ENCODE results near the gene TMEM132D. TPM values are rescaled to one million over a fixed set of nuclear protein-coding genes. Genes with fewer than 3 reads are reported as not detected.

Gene TMEM132D
- total RNA-seq, 1 donor from 2014 or later = not detected

- no peak overlapping the region for H3K4me3 ChIP-seq (ENCODE audit: insufficient read depth, low read depth, low read length)
- H3K36me3 ChIP-seq (ENCODE audit: insufficient read depth, low read length) = no peaks in the 10 kb centered on the region
- peaks cover 6% of the 10 kb centered on the region for H3K79me2 ChIP-seq (ENCODE audit: insufficient read depth, low read length)
- TF ChIP-seq EZH2 (IDR thresholded peaks at IDR 0.05; ENCODE audit: insufficient read depth, low read length) = no peak
- no peak for TF ChIP-seq CTCF (IDR thresholded peaks at IDR 0.05; ENCODE audit: insufficient read depth, low read depth, low read length)
- no peak overlapping the region for H3K9ac ChIP-seq (ENCODE audit: low read length)
- H2AFZ ChIP-seq (ENCODE audit: low read depth, low read length) = no peak overlapping the region
- Mint-ChIP-seq H3K4me1 (ENCODE audit: low read depth, unreplicated experiment) (no peaks in the 10 kb centered on the region), H3K36me3 (ENCODE audit: low read depth, unreplicated experiment) (no peaks in the 10 kb centered on the region), H3K9me3 (ENCODE audit: unreplicated experiment) (peaks cover 17% of the 10 kb centered on the region), H3K4me3 (ENCODE audit: unreplicated experiment) (no peak overlapping the region), H3K27me3 (ENCODE audit: low read depth, unreplicated experiment) (no peaks in the 10 kb centered on the region), H3K27ac (ENCODE audit: unreplicated experiment) (no peak overlapping the region)
- H3K9me3 ChIP-seq (ENCODE audit: insufficient read depth, low read depth, low read length) = no peaks in the 10 kb centered on the region
- no peaks in the 10 kb centered on the region for H3K27me3 ChIP-seq (ENCODE audit: insufficient read depth, low read length)
- H3K4me2 ChIP-seq (ENCODE audit: low read length) = no peak overlapping the region
- DNase-seq (ENCODE audit: low read depth) = no peak
- peaks cover 12% of the 10 kb centered on the region for H3K4me1 ChIP-seq (ENCODE audit: insufficient read depth, low read length)
- FAIRE-seq = no peak
- H3K27ac ChIP-seq (ENCODE audit: low read depth, low read length) = no peak overlapping the region
- no peaks in the 10 kb centered on the region for H4K20me1 ChIP-seq (ENCODE audit: insufficient read depth, low read length)
These were observed 35.2 kb downstream of the TMEM132D start for GRCh38 chr12:129868575-129868974.

- FAIRE-seq (no peak), DNase-seq (ENCODE audit: low read depth) (no peak)
- Histone ChIP-seq H3K4me3 (ENCODE audit: insufficient read depth, low read depth, low read length) (no peak overlapping the region), H3K9me3 (ENCODE audit: insufficient read depth, low read depth, low read length) (no peaks in the 10 kb centered on the region), H3K4me1 (ENCODE audit: insufficient read depth, low read length) (no peaks in the 10 kb centered on the region), H3K27ac (ENCODE audit: low read depth, low read length) (no peak overlapping the region), H4K20me1 (ENCODE audit: insufficient read depth, low read length) (no peaks in the 10 kb centered on the region), H3K79me2 (ENCODE audit: insufficient read depth, low read length) (peaks cover 6% of the 10 kb centered on the region), H3K27me3 (ENCODE audit: insufficient read depth, low read length) (no peaks in the 10 kb centered on the region), H3K4me2 (ENCODE audit: low read length) (no peak overlapping the region), H3K36me3 (ENCODE audit: insufficient read depth, low read length) (no peaks in the 10 kb centered on the region), H2AFZ (ENCODE audit: low read depth, low read length) (no peak overlapping the region), H3K9ac (ENCODE audit: low read length) (no peak overlapping the region)
- TF ChIP-seq EZH2 (IDR thresholded peaks at IDR 0.05; ENCODE audit: insufficient read depth, low read length) (no peak), CTCF (IDR thresholded peaks at IDR 0.05; ENCODE audit: insufficient read depth, low read depth, low read length) (no peak)
- Mint-ChIP-seq H3K4me3 (ENCODE audit: unreplicated experiment) (no peak overlapping the region), H3K27me3 (ENCODE audit: low read depth, unreplicated experiment) (no peaks in the 10 kb centered on the region), H3K27ac (ENCODE audit: unreplicated experiment) (no peak overlapping the region), H3K36me3 (ENCODE audit: low read depth, unreplicated experiment) (no peaks in the 10 kb centered on the region), H3K4me1 (ENCODE audit: low read depth, unreplicated experiment) (no peaks in the 10 kb centered on the region), H3K9me3 (ENCODE audit: unreplicated experiment) (peaks cover 12% of the 10 kb centered on the region)
These were observed 39.9 kb downstream of the TMEM132D start for GRCh38 chr12:129863938-129864337.

GRCh38 chr12:129862561-129863175 is 41.2 kb downstream of the TMEM132D start:
- H3K9me3 Mint-ChIP-seq (ENCODE audit: unreplicated experiment) = peaks cover 12% of the 10 kb centered on the region
- no peak overlapping the region for H2AFZ ChIP-seq (ENCODE audit: low read depth, low read length)

More at GRCh38 chr12:129862561-129863175, 41.2 kb downstream of the TMEM132D start:
- H3K79me2 ChIP-seq (ENCODE audit: insufficient read depth, low read length) = peaks cover 6% of the 10 kb centered on the region
- no peaks in the 10 kb centered on the region for H3K27me3 ChIP-seq (ENCODE audit: insufficient read depth, low read length)
- no peak overlapping the region for H3K27ac ChIP-seq (ENCODE audit: low read depth, low read length)
- Mint-ChIP-seq H3K4me3 (ENCODE audit: unreplicated experiment) (no peak overlapping the region), H3K27me3 (ENCODE audit: low read depth, unreplicated experiment) (no peaks in the 10 kb centered on the region), H3K4me1 (ENCODE audit: low read depth, unreplicated experiment) (no peaks in the 10 kb centered on the region), H3K36me3 (ENCODE audit: low read depth, unreplicated experiment) (no peaks in the 10 kb centered on the region), H3K27ac (ENCODE audit: unreplicated experiment) (no peak overlapping the region)
- no peaks in the 10 kb centered on the region for H3K36me3 ChIP-seq (ENCODE audit: insufficient read depth, low read length)
- H3K4me2 ChIP-seq (ENCODE audit: low read length) = no peak overlapping the region
- no peak overlapping the region for H3K9ac ChIP-seq (ENCODE audit: low read length)
- DNase-seq (ENCODE audit: low read depth) (no peak), FAIRE-seq (no peak)
- H3K4me1 ChIP-seq (ENCODE audit: insufficient read depth, low read length) = no peaks in the 10 kb centered on the region
- H3K9me3 ChIP-seq (ENCODE audit: insufficient read depth, low read depth, low read length) = no peaks in the 10 kb centered on the region
- TF ChIP-seq EZH2 (IDR thresholded peaks at IDR 0.05; ENCODE audit: insufficient read depth, low read length) = no peak
- no peak for TF ChIP-seq CTCF (IDR thresholded peaks at IDR 0.05; ENCODE audit: insufficient read depth, low read depth, low read length)
- no peaks in the 10 kb centered on the region for H4K20me1 ChIP-seq (ENCODE audit: insufficient read depth, low read length)
- H3K4me3 ChIP-seq (ENCODE audit: insufficient read depth, low read depth, low read length) = no peak overlapping the region

Measured in astrocyte (in vitro differentiated cells and primary cell).